ENCODE measurements around the gene HHLA2.
"Not testable (repeated sequence)": the region's sequence is repeated elsewhere in the genome, so short reads cannot be mapped to it uniquely, and the experiment has no call there.

Gene HHLA2

GRCh38 chr3:108296239-108296638 lies at the start of gene HHLA2:
Gene HHLA2 (plus strand): TSS chr3:108296548. CDS start chr3:108351814, 55,266 bp downstream.
- TF ChIP-seq CTCF (IDR thresholded peaks at IDR 0.05; ENCODE audit: low read depth, low read length) = no peak
- no peaks in the 10 kb centered on the region for H3K9me3 ChIP-seq (ENCODE audit: severe bottlenecking)
- no peak for DNase-seq
- no peaks in the 10 kb centered on the region for H3K27me3 ChIP-seq (ENCODE audit: insufficient read depth, low read depth, severe bottlenecking)
- H3K27ac ChIP-seq = no peak within 1 kb of the TSS
- H3K4me3 ChIP-seq (ENCODE audit: low read depth, low read length) = no peak within 1 kb of the TSS
- no peaks in the 10 kb centered on the region for H3K36me3 ChIP-seq

DNA sequence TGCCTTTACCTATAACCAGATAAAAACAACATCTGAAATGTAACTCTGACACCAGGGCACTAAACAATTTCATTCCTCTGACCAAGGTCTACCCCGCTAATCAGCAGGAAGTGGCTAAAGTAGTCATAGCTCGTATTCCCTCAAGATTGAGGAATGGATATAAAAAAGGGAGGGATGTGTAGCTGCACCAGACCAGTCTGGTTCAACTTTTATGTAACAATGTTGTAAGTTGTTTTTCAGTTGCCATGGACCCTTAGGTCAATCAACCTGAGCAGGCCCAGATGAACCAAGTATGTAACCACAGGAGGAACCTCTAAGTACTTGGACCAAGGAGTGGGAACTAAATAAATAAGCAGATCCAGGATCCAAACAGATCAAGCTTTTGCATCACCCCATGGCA lies 45.7 kb upstream of the HHLA2 start:
- H3K9me3 ChIP-seq (ENCODE audit: severe bottlenecking) = no peaks in the 10 kb centered on the region
- no peaks in the 10 kb centered on the region for H3K36me3 ChIP-seq
- no peak for DNase-seq
- no peak overlapping the region for H3K27ac ChIP-seq
- H3K27me3 ChIP-seq (ENCODE audit: insufficient read depth, low read depth, severe bottlenecking) = no peaks in the 10 kb centered on the region
- no peak for TF ChIP-seq CTCF (IDR thresholded peaks at IDR 0.05; ENCODE audit: low read depth, low read length)
- no peak overlapping the region for H3K4me3 ChIP-seq (ENCODE audit: low read depth, low read length)

- no peak for TF ChIP-seq CTCF (IDR thresholded peaks at IDR 0.05; ENCODE audit: low read depth, low read length)
- no peak overlapping the region for H3K27ac ChIP-seq
- no peaks in the 10 kb centered on the region for H3K9me3 ChIP-seq (ENCODE audit: severe bottlenecking)
- DNase-seq = no peak
- H3K4me3 ChIP-seq (ENCODE audit: low read depth, low read length) = no peak overlapping the region
- H3K36me3 ChIP-seq = no peaks in the 10 kb centered on the region
- no peaks in the 10 kb centered on the region for H3K27me3 ChIP-seq (ENCODE audit: insufficient read depth, low read depth, severe bottlenecking)
Measured at GRCh38 chr3:108251265-108251664, 45.1 kb upstream of the HHLA2 start.

GRCh38 chr3:108251844-108252243 lies 44.5 kb upstream of the HHLA2 start:
- Histone ChIP-seq H3K36me3 (no peaks in the 10 kb centered on the region), H3K27ac (no peak overlapping the region), H3K4me3 (ENCODE audit: low read depth, low read length) (no peak overlapping the region), H3K9me3 (ENCODE audit: severe bottlenecking) (no peaks in the 10 kb centered on the region), H3K27me3 (ENCODE audit: insufficient read depth, low read depth, severe bottlenecking) (no peaks in the 10 kb centered on the region)
- no peak for TF ChIP-seq CTCF (IDR thresholded peaks at IDR 0.05; ENCODE audit: low read depth, low read length)
- no peak for DNase-seq

DNA sequence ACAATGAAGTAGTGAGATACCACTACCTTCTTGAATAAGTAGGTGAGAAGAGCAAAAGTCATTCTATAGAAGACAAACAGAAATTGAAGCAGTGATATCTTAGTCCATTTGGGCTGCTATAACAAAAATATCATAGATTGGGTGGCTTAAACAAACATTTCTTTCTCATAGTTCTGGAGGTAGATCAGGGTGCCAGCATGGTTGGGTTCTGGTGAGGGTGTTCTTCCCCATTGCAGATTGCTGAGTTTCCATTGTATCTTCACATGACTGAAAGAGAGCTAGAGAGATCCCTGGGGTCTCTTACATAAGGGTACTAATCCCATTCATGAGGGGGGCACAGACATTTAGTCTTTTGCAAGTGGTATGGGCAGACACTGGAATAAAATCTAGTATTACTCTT lies 41.2 kb upstream of the HHLA2 start:
- Histone ChIP-seq H3K36me3 (no peaks in the 10 kb centered on the region), H3K27ac (no peak overlapping the region), H3K9me3 (ENCODE audit: severe bottlenecking) (peaks cover 2% of the 10 kb centered on the region), H3K4me3 (ENCODE audit: low read depth, low read length) (no peak overlapping the region), H3K27me3 (ENCODE audit: insufficient read depth, low read depth, severe bottlenecking) (no peaks in the 10 kb centered on the region)
- TF ChIP-seq CTCF (IDR thresholded peaks at IDR 0.05; ENCODE audit: low read depth, low read length) = no peak
- DNase-seq = no peak

- H3K27me3 ChIP-seq (ENCODE audit: insufficient read depth, low read depth, severe bottlenecking); H3K9me3 ChIP-seq (ENCODE audit: severe bottlenecking); H3K27ac ChIP-seq; H3K36me3 ChIP-seq; H3K4me3 ChIP-seq (ENCODE audit: low read depth, low read length); DNase-seq: not testable (repeated sequence)
Measured at GRCh38 chr3:108264534-108265298, 31.6 kb upstream of the HHLA2 start.

GRCh38 chr3:108268235-108268634 lies 28.1 kb upstream of the HHLA2 start:
- not testable (repeated sequence) for DNase-seq; H3K27ac ChIP-seq; H3K27me3 ChIP-seq (ENCODE audit: insufficient read depth, low read depth, severe bottlenecking); H3K4me3 ChIP-seq (ENCODE audit: low read depth, low read length); H3K36me3 ChIP-seq; H3K9me3 ChIP-seq (ENCODE audit: severe bottlenecking)
